Measurements from ENCODE around the gene IGFALS.

IGFALS gene

DNA sequence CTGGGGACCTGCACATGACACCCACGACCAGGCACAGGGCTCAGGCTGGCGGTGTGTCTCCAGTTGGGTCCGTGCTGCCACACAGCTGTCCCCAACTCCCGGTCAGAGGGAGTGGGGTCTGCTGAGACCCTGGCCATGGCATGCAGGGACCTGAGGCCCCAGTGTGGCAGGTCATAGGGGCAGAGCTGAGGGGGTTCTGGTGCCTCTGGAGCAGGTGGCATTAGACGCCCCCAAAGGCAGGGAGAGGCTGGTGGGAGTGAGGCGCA lies 6.5 kb downstream of the IGFALS start:
- no peak for DNase-seq (ENCODE audit: extremely low spot score)
- ChIA-PET CTCF (no interaction called here), POLR2A (no interaction called here)
- TF ChIP-seq, protein P1, sequence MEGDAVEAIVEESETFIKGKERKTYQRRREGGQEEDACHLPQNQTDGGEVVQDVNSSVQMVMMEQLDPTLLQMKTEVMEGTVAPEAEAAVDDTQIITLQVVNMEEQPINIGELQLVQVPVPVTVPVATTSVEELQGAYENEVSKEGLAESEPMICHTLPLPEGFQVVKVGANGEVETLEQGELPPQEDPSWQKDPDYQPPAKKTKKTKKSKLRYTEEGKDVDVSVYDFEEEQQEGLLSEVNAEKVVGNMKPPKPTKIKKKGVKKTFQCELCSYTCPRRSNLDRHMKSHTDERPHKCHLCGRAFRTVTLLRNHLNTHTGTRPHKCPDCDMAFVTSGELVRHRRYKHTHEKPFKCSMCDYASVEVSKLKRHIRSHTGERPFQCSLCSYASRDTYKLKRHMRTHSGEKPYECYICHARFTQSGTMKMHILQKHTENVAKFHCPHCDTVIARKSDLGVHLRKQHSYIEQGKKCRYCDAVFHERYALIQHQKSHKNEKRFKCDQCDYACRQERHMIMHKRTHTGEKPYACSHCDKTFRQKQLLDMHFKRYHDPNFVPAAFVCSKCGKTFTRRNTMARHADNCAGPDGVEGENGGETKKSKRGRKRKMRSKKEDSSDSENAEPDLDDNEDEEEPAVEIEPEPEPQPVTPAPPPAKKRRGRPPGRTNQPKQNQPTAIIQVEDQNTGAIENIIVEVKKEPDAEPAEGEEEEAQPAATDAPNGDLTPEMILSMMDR (IDR thresholded peaks at IDR 0.05; ENCODE audit: control extremely low read depth, extremely low read depth, low read depth, missing control alignments), result no peak

DNA sequence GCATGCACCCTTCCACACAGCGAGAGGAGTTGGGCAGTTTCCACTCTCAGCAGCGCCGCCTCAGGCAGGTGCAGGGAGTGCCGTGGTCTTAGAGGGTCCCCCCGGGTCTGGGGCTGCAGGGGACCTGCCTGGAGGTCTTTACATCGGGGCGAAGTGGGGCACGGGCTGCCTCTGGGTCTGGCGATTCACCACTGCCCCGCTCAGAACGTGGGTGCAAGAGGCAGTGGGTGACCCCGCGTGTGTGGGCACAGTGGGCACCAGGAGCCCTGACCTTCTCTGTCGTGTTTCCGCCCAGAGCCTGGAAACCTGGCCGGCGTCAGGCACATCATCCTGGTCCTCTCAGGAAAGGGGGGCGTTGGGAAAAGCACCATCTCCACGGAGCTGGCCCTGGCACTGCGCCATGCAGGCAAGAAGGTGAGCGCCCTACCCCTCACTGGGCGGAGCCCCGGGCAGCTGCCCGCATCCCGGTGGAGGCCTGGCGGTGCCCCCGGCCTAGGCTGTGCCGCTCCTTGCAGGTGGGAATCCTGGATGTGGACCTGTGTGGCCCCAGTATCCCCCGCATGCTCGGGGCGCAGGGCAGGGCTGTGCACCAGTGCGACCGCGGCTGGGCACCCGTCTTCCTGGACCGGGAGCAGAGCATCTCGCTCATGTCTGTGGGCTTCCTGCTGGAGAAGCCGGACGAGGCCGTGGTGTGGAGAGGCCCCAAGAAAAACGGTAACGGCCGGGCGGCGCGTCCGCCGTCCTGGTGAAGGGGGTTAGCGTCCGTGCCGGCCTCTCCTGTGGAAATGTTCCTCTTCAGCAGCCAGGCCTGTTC lies 7.1 kb downstream of the IGFALS start:
- ChIA-PET CTCF (no interaction called here), POLR2A (no interaction called here)
- TF ChIP-seq, protein P1 (IDR thresholded peaks at IDR 0.05; ENCODE audit: control extremely low read depth, extremely low read depth, low read depth, missing control alignments), result no peak
- DNase-seq (ENCODE audit: extremely low spot score), result no peak

DNA sequence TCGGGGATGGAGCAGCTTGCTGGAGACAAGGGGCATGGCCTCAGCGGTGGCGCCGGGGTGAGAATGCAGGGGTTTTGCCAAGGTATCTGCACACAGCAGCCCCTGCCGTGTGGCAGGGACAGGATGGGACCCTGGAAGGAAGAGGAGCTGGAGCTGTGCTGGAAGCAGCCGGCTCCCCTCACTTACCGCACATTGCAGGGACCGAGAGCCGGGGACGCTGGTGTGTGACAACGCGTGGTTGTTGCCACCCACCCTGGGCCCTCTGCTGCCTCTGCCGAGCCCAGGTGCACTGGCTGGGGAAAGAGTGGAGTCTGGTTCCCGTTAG lies 7.7 kb downstream of the IGFALS start:
- POLR2A ChIA-PET, result no interaction called here
- CTCF ChIA-PET, result no interaction called here
- no peak for DNase-seq (ENCODE audit: extremely low spot score)
- TF ChIP-seq, protein P1 (IDR thresholded peaks at IDR 0.05; ENCODE audit: control extremely low read depth, extremely low read depth, low read depth, missing control alignments), result no peak

DNA sequence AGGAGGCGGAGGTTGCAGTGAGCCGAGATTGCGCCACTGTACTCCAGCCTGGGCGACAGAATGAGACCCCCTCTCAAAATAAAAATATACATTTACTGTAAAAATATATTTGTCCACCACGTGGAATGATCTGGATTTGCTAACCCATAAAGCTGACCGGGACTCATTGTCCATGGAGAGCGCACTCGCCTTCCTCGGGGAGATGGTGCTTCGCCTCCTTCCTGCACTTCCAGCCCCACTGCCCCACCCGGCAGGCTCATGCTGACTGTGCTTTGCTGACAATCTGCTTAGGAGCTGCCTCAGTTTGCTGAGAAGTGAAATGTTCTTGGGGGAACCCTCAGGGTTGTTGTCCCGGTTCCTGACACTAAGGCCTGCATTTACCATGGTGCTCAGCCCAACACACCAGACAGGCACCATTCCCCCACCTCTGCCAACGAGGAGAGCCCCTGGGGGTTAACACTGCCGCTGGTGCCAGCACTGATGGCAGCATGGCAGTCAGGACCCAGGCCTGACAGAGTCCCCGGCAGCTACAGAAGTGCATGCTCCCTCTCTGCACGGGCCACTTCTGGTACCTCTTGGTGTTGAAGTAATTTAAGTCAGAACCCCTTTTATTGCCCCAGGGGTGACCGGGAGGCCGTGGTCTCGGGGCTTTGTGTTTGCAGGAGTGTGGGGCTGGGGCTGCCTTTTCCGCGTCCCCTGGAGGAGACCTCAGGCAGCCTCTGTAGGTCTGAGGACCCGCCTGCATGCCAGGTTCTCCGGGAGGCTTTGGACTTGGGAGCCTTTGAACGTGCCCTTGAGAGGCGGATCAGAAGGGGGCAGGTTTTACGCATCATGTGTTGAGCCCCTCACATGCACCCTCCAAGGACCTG lies 8.3 kb downstream of the IGFALS start:
- ChIA-PET CTCF (interaction anchor here (0.7 kb wide), 1 partner anchor 11 kb away, joined by 3 read pairs; no protein-coding TSS in a partner anchor), POLR2A (no interaction called here)

DNA sequence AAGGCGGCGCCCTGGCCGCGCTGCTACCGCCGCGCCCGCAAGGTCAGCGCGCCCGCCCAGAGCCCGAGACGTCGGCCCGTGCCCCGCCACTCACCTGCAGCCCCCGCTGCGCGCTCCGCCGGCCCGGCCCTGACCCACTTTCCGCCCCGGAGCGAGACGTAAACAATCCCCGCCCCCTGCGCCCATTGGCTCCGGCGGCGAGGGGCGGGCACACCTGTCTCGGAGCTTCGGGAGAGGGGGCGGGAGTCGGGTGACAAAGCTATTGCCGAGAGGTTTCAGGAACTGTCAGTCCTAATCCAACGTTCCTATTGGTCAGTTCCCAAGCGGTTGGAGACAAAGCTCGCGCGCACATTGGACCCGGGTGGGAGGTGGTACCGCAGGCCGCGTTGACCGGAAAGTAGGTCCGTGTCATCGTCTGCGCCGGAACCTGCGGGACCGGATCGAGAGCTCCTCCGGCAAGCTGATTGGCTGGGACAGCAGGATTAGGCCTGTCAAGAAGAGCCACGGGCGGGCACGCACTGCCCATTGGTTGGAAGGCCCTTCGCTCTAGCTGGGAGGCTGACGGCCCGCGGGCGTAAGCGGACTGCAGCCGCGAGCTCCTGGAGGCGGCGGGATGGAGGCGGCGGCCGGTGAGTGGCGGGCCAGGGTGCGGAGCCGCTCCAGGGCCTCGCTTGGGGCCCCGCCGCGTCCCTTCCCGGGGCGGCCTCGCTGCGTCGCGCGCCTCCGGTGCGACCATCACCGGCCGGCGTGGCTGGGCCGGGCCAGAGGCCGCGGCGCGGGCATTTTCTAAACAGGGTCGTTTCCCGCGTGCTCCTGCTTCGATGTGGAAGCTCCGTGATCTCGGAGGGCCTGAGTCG lies 10.9 kb downstream of the IGFALS start, which contains the start of the genes NUBP2 and SPSB3:
TSS of gene NUBP2 (plus strand) at position 553 of the 857 bp plus-strand sequence. CDS start at position 614, 61 bp downstream.
TSS of gene SPSB3 (minus strand) at position 164 of the 857 bp plus-strand sequence. CDS start 1,088 bp downstream, outside the sequence.
- TF ChIP-seq, protein P1 (IDR thresholded peaks at IDR 0.05; ENCODE audit: control extremely low read depth, extremely low read depth, low read depth, missing control alignments), result no peak
- ChIA-PET POLR2A (interaction anchor here (0.6 to 2.4 kb wide), 7 partner anchors 8 to 373 kb away, joined by 4 to 24 read pairs (median 6); partner anchors contain the start of genes EME2, MRPS34, NME3 and RPS2), CTCF (interaction anchor here (0.8 to 2.0 kb wide), 13 partner anchors 9 to 1144 kb away, joined by 3 to 17 read pairs (median 5); partner anchors contain the start of genes EME2, IGFALS, MAPK8IP3 and MRPS34)
- peak; percentile 98 for DNase-seq (ENCODE audit: extremely low spot score)

More for the DNA sequence above, 8.3 kb downstream of the IGFALS start:
- TF ChIP-seq, protein P1 (IDR thresholded peaks at IDR 0.05; ENCODE audit: control extremely low read depth, extremely low read depth, low read depth, missing control alignments), result no peak
- no peak for DNase-seq (ENCODE audit: extremely low spot score)
